ENCODE results near the gene RIMS4.

RIMS4 gene

GRCh38 chr20:44796311-44796710, 14.0 kb downstream of the RIMS4 start:
- H3K36me3 ChIP-seq (ENCODE audit: control insufficient read depth, insufficient read depth, low read length), result no peaks in the 10 kb centered on the region
- no peak overlapping the region for H3K4me3 ChIP-seq (ENCODE audit: extremely low read depth, insufficient read depth, low read length, poor library complexity, severe bottlenecking)
- H3K4me1 ChIP-seq (ENCODE audit: control insufficient read depth, insufficient read depth, low read length, poor library complexity, severe bottlenecking), result no peaks in the 10 kb centered on the region
- H3K27ac ChIP-seq (ENCODE audit: low read depth, low read length, severe bottlenecking), result no peak overlapping the region
- no peaks in the 10 kb centered on the region for H3K9me3 ChIP-seq (ENCODE audit: control insufficient read depth, low read length)

- WGBS, 2 experiments (ENCODE audit: insufficient coverage in 2 of 2), result 17 to 28% methylated on average over 1 to 2 of the region's 4 CpGs
- Histone ChIP-seq H3K27ac (ENCODE audit: low read depth, low read length, severe bottlenecking) (no peak overlapping the region), H3K4me1 (ENCODE audit: control insufficient read depth, insufficient read depth, low read length, poor library complexity, severe bottlenecking) (no peaks in the 10 kb centered on the region), H3K36me3 (ENCODE audit: control insufficient read depth, insufficient read depth, low read length) (no peaks in the 10 kb centered on the region), H3K4me3 (ENCODE audit: extremely low read depth, insufficient read depth, low read length, poor library complexity, severe bottlenecking) (no peak overlapping the region), H3K9me3 (ENCODE audit: control insufficient read depth, low read length) (no peaks in the 10 kb centered on the region)
Measured at GRCh38 chr20:44795836-44796235, 14.5 kb downstream of the RIMS4 start.

GRCh38 chr20:44792796-44793195, 17.6 kb downstream of the RIMS4 start:
- Histone ChIP-seq H3K27ac (ENCODE audit: low read depth, low read length, severe bottlenecking) (no peak overlapping the region), H3K4me3 (ENCODE audit: extremely low read depth, insufficient read depth, low read length, poor library complexity, severe bottlenecking) (no peak overlapping the region), H3K4me1 (ENCODE audit: control insufficient read depth, insufficient read depth, low read length, poor library complexity, severe bottlenecking) (no peaks in the 10 kb centered on the region), H3K36me3 (ENCODE audit: control insufficient read depth, insufficient read depth, low read length) (no peaks in the 10 kb centered on the region), H3K9me3 (ENCODE audit: control insufficient read depth, low read length) (no peaks in the 10 kb centered on the region)
- 75 to 79% methylated on average over 5 to 7 of the region's 7 CpGs for WGBS, 2 experiments (ENCODE audit: insufficient coverage in 2 of 2)

GRCh38 chr20:44790638-44791393, 19.5 kb downstream of the RIMS4 start:
- no peak overlapping the region for H3K4me3 ChIP-seq (ENCODE audit: extremely low read depth, insufficient read depth, low read length, poor library complexity, severe bottlenecking)
- no peaks in the 10 kb centered on the region for H3K4me1 ChIP-seq (ENCODE audit: control insufficient read depth, insufficient read depth, low read length, poor library complexity, severe bottlenecking)

GRCh38 chr20:44788706-44789456, 21.5 kb downstream of the RIMS4 start:
- WGBS, 2 experiments (ENCODE audit: insufficient coverage in 2 of 2), result 75% methylated on average over 6 of the region's 10 CpGs; no CpG with 5 or more reads in 1 of the 2 experiments
- Histone ChIP-seq H3K27ac (ENCODE audit: low read depth, low read length, severe bottlenecking) (no peak overlapping the region), H3K36me3 (ENCODE audit: control insufficient read depth, insufficient read depth, low read length) (no peaks in the 10 kb centered on the region), H3K4me1 (ENCODE audit: control insufficient read depth, insufficient read depth, low read length, poor library complexity, severe bottlenecking) (no peaks in the 10 kb centered on the region), H3K9me3 (ENCODE audit: control insufficient read depth, low read length) (no peaks in the 10 kb centered on the region), H3K4me3 (ENCODE audit: extremely low read depth, insufficient read depth, low read length, poor library complexity, severe bottlenecking) (no peak overlapping the region)

More at GRCh38 chr20:44790638-44791393, 19.5 kb downstream of the RIMS4 start:
- H3K27ac ChIP-seq (ENCODE audit: low read depth, low read length, severe bottlenecking), result no peak overlapping the region
- no peaks in the 10 kb centered on the region for H3K36me3 ChIP-seq (ENCODE audit: control insufficient read depth, insufficient read depth, low read length)
- no peaks in the 10 kb centered on the region for H3K9me3 ChIP-seq (ENCODE audit: control insufficient read depth, low read length)
- 92 to 95% methylated on average over 5 to 6 of the region's 11 CpGs for WGBS, 2 experiments (ENCODE audit: insufficient coverage in 2 of 2)

- no peaks in the 10 kb centered on the region for H3K36me3 ChIP-seq (ENCODE audit: control insufficient read depth, insufficient read depth, low read length)
- H3K27ac ChIP-seq (ENCODE audit: low read depth, low read length, severe bottlenecking), result no peak overlapping the region
- no peak overlapping the region for H3K4me3 ChIP-seq (ENCODE audit: extremely low read depth, insufficient read depth, low read length, poor library complexity, severe bottlenecking)
- no peaks in the 10 kb centered on the region for H3K9me3 ChIP-seq (ENCODE audit: control insufficient read depth, low read length)
- H3K4me1 ChIP-seq (ENCODE audit: control insufficient read depth, insufficient read depth, low read length, poor library complexity, severe bottlenecking), result no peaks in the 10 kb centered on the region
- WGBS, 2 experiments (ENCODE audit: insufficient coverage in 2 of 2), result 76% methylated on average over 4 of the region's 7 CpGs; no CpG with 5 or more reads in 1 of the 2 experiments
Measured at GRCh38 chr20:44787299-44787698, 23.0 kb downstream of the RIMS4 start.

- no peaks in the 10 kb centered on the region for H3K9me3 ChIP-seq (ENCODE audit: control insufficient read depth, low read length)
- H3K4me3 ChIP-seq (ENCODE audit: extremely low read depth, insufficient read depth, low read length, poor library complexity, severe bottlenecking), result no peak overlapping the region
- WGBS, 2 experiments (ENCODE audit: insufficient coverage in 2 of 2), result 33% methylated on average over 1 of the region's 1 CpG; no CpG with 5 or more reads in 1 of the 2 experiments
- H3K27ac ChIP-seq (ENCODE audit: low read depth, low read length, severe bottlenecking), result no peak overlapping the region
- no peaks in the 10 kb centered on the region for H3K36me3 ChIP-seq (ENCODE audit: control insufficient read depth, insufficient read depth, low read length)
- no peaks in the 10 kb centered on the region for H3K4me1 ChIP-seq (ENCODE audit: control insufficient read depth, insufficient read depth, low read length, poor library complexity, severe bottlenecking)
Measured at GRCh38 chr20:44785768-44786167, 24.6 kb downstream of the RIMS4 start.

- H3K27ac ChIP-seq (ENCODE audit: low read depth, low read length, severe bottlenecking), result no peak overlapping the region
- no peak overlapping the region for H3K4me3 ChIP-seq (ENCODE audit: extremely low read depth, insufficient read depth, low read length, poor library complexity, severe bottlenecking)
- H3K9me3 ChIP-seq (ENCODE audit: control insufficient read depth, low read length), result no peaks in the 10 kb centered on the region
- no peaks in the 10 kb centered on the region for H3K36me3 ChIP-seq (ENCODE audit: control insufficient read depth, insufficient read depth, low read length)
- WGBS, 2 experiments (ENCODE audit: insufficient coverage in 2 of 2), result 71 to 83% methylated on average over 1 of the region's 1 CpG
- no peaks in the 10 kb centered on the region for H3K4me1 ChIP-seq (ENCODE audit: control insufficient read depth, insufficient read depth, low read length, poor library complexity, severe bottlenecking)
Measured at GRCh38 chr20:44784688-44785087, 25.7 kb downstream of the RIMS4 start.

GRCh38 chr20:44781791-44782190, 28.6 kb downstream of the RIMS4 start:
- no peaks in the 10 kb centered on the region for H3K4me1 ChIP-seq (ENCODE audit: control insufficient read depth, insufficient read depth, low read length, poor library complexity, severe bottlenecking)
- 80 to 89% methylated on average over 3 of the region's 3 CpGs for WGBS, 2 experiments (ENCODE audit: insufficient coverage in 2 of 2)
- no peak overlapping the region for H3K27ac ChIP-seq (ENCODE audit: low read depth, low read length, severe bottlenecking)
- H3K36me3 ChIP-seq (ENCODE audit: control insufficient read depth, insufficient read depth, low read length), result no peaks in the 10 kb centered on the region
- no peaks in the 10 kb centered on the region for H3K9me3 ChIP-seq (ENCODE audit: control insufficient read depth, low read length)
- H3K4me3 ChIP-seq (ENCODE audit: extremely low read depth, insufficient read depth, low read length, poor library complexity, severe bottlenecking), result no peak overlapping the region

- WGBS, 2 experiments (ENCODE audit: insufficient coverage in 2 of 2), result 82 to 90% methylated on average over 1 to 2 of the region's 3 CpGs
- Histone ChIP-seq H3K4me1 (ENCODE audit: control insufficient read depth, insufficient read depth, low read length, poor library complexity, severe bottlenecking) (no peaks in the 10 kb centered on the region), H3K36me3 (ENCODE audit: control insufficient read depth, insufficient read depth, low read length) (no peaks in the 10 kb centered on the region), H3K4me3 (ENCODE audit: extremely low read depth, insufficient read depth, low read length, poor library complexity, severe bottlenecking) (no peak overlapping the region), H3K27ac (ENCODE audit: low read depth, low read length, severe bottlenecking) (no peak overlapping the region), H3K9me3 (ENCODE audit: control insufficient read depth, low read length) (no peaks in the 10 kb centered on the region)
Measured at GRCh38 chr20:44781118-44781517, 29.2 kb downstream of the RIMS4 start.

- no peaks in the 10 kb centered on the region for H3K4me1 ChIP-seq (ENCODE audit: control insufficient read depth, insufficient read depth, low read length, poor library complexity, severe bottlenecking)
- H3K27ac ChIP-seq (ENCODE audit: low read depth, low read length, severe bottlenecking), result no peak overlapping the region
- no peak overlapping the region for H3K4me3 ChIP-seq (ENCODE audit: extremely low read depth, insufficient read depth, low read length, poor library complexity, severe bottlenecking)
- H3K9me3 ChIP-seq (ENCODE audit: control insufficient read depth, low read length), result no peaks in the 10 kb centered on the region
- WGBS, 2 experiments (ENCODE audit: insufficient coverage in 2 of 2), result 20 to 26% methylated on average over 4 of the region's 5 CpGs
- H3K36me3 ChIP-seq (ENCODE audit: control insufficient read depth, insufficient read depth, low read length), result no peaks in the 10 kb centered on the region
Measured at GRCh38 chr20:44780226-44780625, 30.1 kb downstream of the RIMS4 start.
